ENCODE results near the gene TMC7. TPM values are rescaled to one million over a fixed set of nuclear protein-coding genes. Genes with fewer than 3 reads are reported as not detected.

The TMC7 gene
- total RNA-seq, 1 experiment from 2014 or later: 4.3 TPM

- peaks cover 10% of the 10 kb centered on the region for H3K4me1 ChIP-seq (replicated peaks; ENCODE audit: insufficient read depth)
- no peaks in the 10 kb centered on the region for H3K27me3 ChIP-seq (ENCODE audit: insufficient read depth, low read depth)
- CTCF ChIA-PET: no interaction called here
- no peaks in the 10 kb centered on the region for H3K9me2 ChIP-seq (ENCODE audit: insufficient read depth)
- DNase-seq: peak in 1 of 2 experiments; percentile 45
- no peak overlapping the region for H3K27ac ChIP-seq
- intact Hi-C loops (cut with micrococcal nuclease; ENCODE audit: unreplicated experiment): no loop called here
- POLR2A ChIA-PET (ENCODE audit: unreplicated experiment): interaction anchor here (0.6 to 0.7 kb wide), 2 partner anchors 23 to 366 kb away, joined by 5 read pairs; no protein-coding TSS in a partner anchor
- TF ChIP-seq CTCF (conservative IDR thresholded peaks at IDR 0.05): no peak
- TF ChIP-seq EZH2 (IDR thresholded peaks at IDR 0.05; ENCODE audit: low read depth): no peak
- no peak overlapping the region for H2AFZ ChIP-seq
- no peak overlapping the region for H3K4me3 ChIP-seq
- H3K79me2 ChIP-seq (ENCODE audit: low read depth): no peaks in the 10 kb centered on the region
- H3F3A ChIP-seq (ENCODE audit: insufficient read depth, low read depth): no peaks in the 10 kb centered on the region
- no peaks in the 10 kb centered on the region for H4K20me1 ChIP-seq (ENCODE audit: insufficient read depth)
- no TSS peak for BruUV-seq (replicated peaks)
- H3K4me2 ChIP-seq: peak overlapping the region; percentile 3; the same call in 1 of the 2 replicates
- H3K9me3 ChIP-seq (ENCODE audit: insufficient read depth, low read depth): no peaks in the 10 kb centered on the region
- H3K36me3 ChIP-seq (ENCODE audit: low read depth): no peaks in the 10 kb centered on the region
Observed at GRCh38 chr16:19027416-19027815, 43.7 kb downstream of the TMC7 start.

GRCh38 chr16:19029980-19030379 is 46.2 kb downstream of the TMC7 start:
- Histone ChIP-seq H3K36me3 (ENCODE audit: low read depth) (no peaks in the 10 kb centered on the region), H3K27ac (no peak overlapping the region), H3K9me3 (ENCODE audit: insufficient read depth, low read depth) (no peaks in the 10 kb centered on the region), H3K79me2 (ENCODE audit: low read depth) (no peaks in the 10 kb centered on the region), H3K9me2 (ENCODE audit: insufficient read depth) (no peaks in the 10 kb centered on the region), H3F3A (ENCODE audit: insufficient read depth, low read depth) (no peaks in the 10 kb centered on the region), H3K27me3 (ENCODE audit: insufficient read depth, low read depth) (no peaks in the 10 kb centered on the region), H2AFZ (no peak overlapping the region), H3K4me1 (replicated peaks; ENCODE audit: insufficient read depth) (peaks cover 10% of the 10 kb centered on the region), H3K4me3 (no peak overlapping the region), H4K20me1 (ENCODE audit: insufficient read depth) (no peaks in the 10 kb centered on the region), H3K4me2 (no peak overlapping the region)
- TF ChIP-seq CTCF (conservative IDR thresholded peaks at IDR 0.05) (no peak), EZH2 (IDR thresholded peaks at IDR 0.05; ENCODE audit: low read depth) (no peak)
- no peak for DNase-seq
- BruUV-seq (replicated peaks): no TSS peak
- POLR2A ChIA-PET (ENCODE audit: unreplicated experiment): interaction anchor here (0.6 kb wide), 1 partner anchor 28 kb away, joined by 5 read pairs; no protein-coding TSS in a partner anchor
- intact Hi-C loops (cut with micrococcal nuclease; ENCODE audit: unreplicated experiment): no loop called here
- CTCF ChIA-PET: interaction anchor here (0.6 kb wide), 1 partner anchor 198 kb away, joined by 14 read pairs; no protein-coding TSS in a partner anchor

- H3K27ac ChIP-seq: no peak overlapping the region
- H3K9me2 ChIP-seq (ENCODE audit: insufficient read depth): no peaks in the 10 kb centered on the region
- no peak overlapping the region for H2AFZ ChIP-seq
- H3K4me1 ChIP-seq (replicated peaks; ENCODE audit: insufficient read depth): peaks cover 10% of the 10 kb centered on the region
- ChIA-PET POLR2A (ENCODE audit: unreplicated experiment) (interaction anchor here (0.7 kb wide), 1 partner anchor 10 kb away, joined by 5 read pairs; no protein-coding TSS in a partner anchor), CTCF (no interaction called here)
- BruUV-seq (replicated peaks): no TSS peak
- H3K27me3 ChIP-seq (ENCODE audit: insufficient read depth, low read depth): no peaks in the 10 kb centered on the region
- no peak overlapping the region for H3K4me2 ChIP-seq
- H4K20me1 ChIP-seq (ENCODE audit: insufficient read depth): no peaks in the 10 kb centered on the region
- no peak for TF ChIP-seq EZH2 (IDR thresholded peaks at IDR 0.05; ENCODE audit: low read depth)
- TF ChIP-seq CTCF (conservative IDR thresholded peaks at IDR 0.05): no peak
- H3K79me2 ChIP-seq (ENCODE audit: low read depth): no peaks in the 10 kb centered on the region
- H3K36me3 ChIP-seq (ENCODE audit: low read depth): no peaks in the 10 kb centered on the region
- H3K4me3 ChIP-seq: no peak overlapping the region
- H3K9me3 ChIP-seq (ENCODE audit: insufficient read depth, low read depth): no peaks in the 10 kb centered on the region
- no peaks in the 10 kb centered on the region for H3F3A ChIP-seq (ENCODE audit: insufficient read depth, low read depth)
- no peak for DNase-seq
- intact Hi-C loops (cut with micrococcal nuclease; ENCODE audit: unreplicated experiment): no loop called here
Observed at GRCh38 chr16:19031738-19032137, 48.0 kb downstream of the TMC7 start.

All from PC-9 (cell line).